ENCODE results near the gene PPP1R18.

GRCh38 chr6:30719791-30720737 lies 33.6 kb upstream of the PPP1R18 start, which contains the start of gene TUBB:
- TF ChIP-seq EZH2phosphoT487 (IDR thresholded peaks at IDR 0.05; ENCODE audit: insufficient read depth, low read depth) (no peak), EZH2 (IDR thresholded peaks at IDR 0.05; ENCODE audit: insufficient read depth, poor library complexity, severe bottlenecking) (no peak)

Data from GM23248 (cell line).